GM23338 (cell line): Measurements from ENCODE around the gene ANXA6. TPM values are rescaled to one million over a fixed set of nuclear protein-coding genes. Genes with fewer than 3 reads are reported as not detected.
A peak's percentile ranks its signal among the peaks of the same experiment; 100 is the strongest.

Experiments
- ATAC-seq: fragments of 200-7000 bp; cut with Tn5 transposase; 3 replicates; pipeline ENCODE4 v1.9.1; 2020
- DNase-seq: peaks from one replicate; pipeline ENCODE4 v3.0.0-alpha.2; 2015; ENCODE audit warnings: low spot score
- H2AFZ ChIP-seq: fragments of 200-600 bp; sonication (generic); 2 replicates; pipeline ENCODE4 v1.8.0; 2016; ENCODE audit warnings: antibody characterized with exemption, mild to moderate bottlenecking, moderate library complexity
- H3F3A ChIP-seq: fragments of 200-600 bp; sonication (generic); replicated peaks from 2 replicates; pipeline ENCODE4 v1.8.0; 2017; ENCODE audit warnings: antibody characterized with exemption, mixed run types, low read depth
- H3K27ac ChIP-seq: fragments of 200-600 bp; sonication (generic); 2 replicates; pipeline ENCODE4 v1.6.1; 2016; ENCODE audit warnings: low read depth
- H3K27me3 ChIP-seq: fragments of 200-600 bp; sonication (generic); 2 replicates; pipeline ENCODE4 v1.8.0; 2016; ENCODE audit warnings: mild to moderate bottlenecking, mixed run types, moderate library complexity; ENCODE audit not compliant: insufficient read depth
- H3K36me3 ChIP-seq: fragments of 200-600 bp; sonication (generic); 2 replicates; pipeline ENCODE4 v1.8.0; 2016; ENCODE audit warnings: mild to moderate bottlenecking; ENCODE audit not compliant: insufficient read depth
- H3K4me1 ChIP-seq: fragments of 200-600 bp; sonication (generic); 2 replicates; pipeline ENCODE4 v1.8.0; 2016; ENCODE audit warnings: mild to moderate bottlenecking, moderate library complexity; ENCODE audit not compliant: insufficient read depth
- H3K4me2 ChIP-seq: fragments of 200-600 bp; sonication (generic); 2 replicates; pipeline ENCODE4 v1.7.1; 2017; ENCODE audit warnings: mixed run types
- H3K4me3 ChIP-seq: fragments of 200-600 bp; sonication (generic); 2 replicates; pipeline ENCODE4 v1.6.1; 2016; ENCODE audit warnings: mixed run types
- H3K79me2 ChIP-seq: fragments of 200-600 bp; sonication (generic); replicated peaks from 2 replicates; pipeline ENCODE4 v1.8.0; 2017; ENCODE audit warnings: mild to moderate bottlenecking; ENCODE audit not compliant: insufficient read depth
- H3K9me2 ChIP-seq: fragments of 200-600 bp; sonication (generic); 2 replicates; pipeline ENCODE4 v1.8.0; 2017; ENCODE audit not compliant: insufficient read depth
- H4K20me1 ChIP-seq: fragments of 200-600 bp; sonication (generic); replicated peaks from 2 replicates; pipeline ENCODE4 v1.8.0; 2017; ENCODE audit warnings: mild to moderate bottlenecking; ENCODE audit not compliant: insufficient read depth
- H3K27ac Mint-ChIP-seq: 2 replicates; pipeline ENCODE4 v1.8.0; 2020; ENCODE audit warnings: inconsistent platforms, mild to moderate bottlenecking, moderate library complexity, mixed read lengths
- H3K27me3 Mint-ChIP-seq: 3 replicates; pipeline ENCODE4 v1.8.0; 2022; ENCODE audit warnings: low read depth, mild to moderate bottlenecking, moderate library complexity, mixed read lengths, inconsistent platforms; ENCODE audit not compliant: insufficient read depth, poor library complexity
- H3K36me3 Mint-ChIP-seq: 3 replicates; pipeline ENCODE4 v1.8.0; 2021; ENCODE audit warnings: low read depth, mild to moderate bottlenecking, inconsistent platforms, moderate library complexity, mixed read lengths
- H3K4me1 Mint-ChIP-seq: 3 replicates; pipeline ENCODE4 v1.8.0; 2020; ENCODE audit warnings: mild to moderate bottlenecking, inconsistent platforms, mixed read lengths
- H3K4me3 Mint-ChIP-seq: 3 replicates; pipeline ENCODE4 v1.8.0; 2021; ENCODE audit warnings: moderate library complexity, mild to moderate bottlenecking, inconsistent platforms, mixed read lengths
- H3K9me3 Mint-ChIP-seq: 3 replicates; pipeline ENCODE4 v1.8.0; 2020; ENCODE audit warnings: moderate library complexity, mild to moderate bottlenecking, inconsistent platforms, mixed read lengths
- EZH2 ChIP-seq: fragments of 200-600 bp; sonication (generic); IDR thresholded peaks from one replicate; pipeline ENCODE4 v1.8.0; 2017; ENCODE audit warnings: antibody characterized with exemption, mild to moderate bottlenecking, low read depth; ENCODE audit not compliant: unreplicated experiment
- EZH2phosphoT487 ChIP-seq: fragments of 200-600 bp; sonication (generic); IDR thresholded peaks from one replicate; pipeline ENCODE4 v1.8.1; 2018; ENCODE audit warnings: antibody characterized with exemption; ENCODE audit not compliant: unreplicated experiment
- JUNB ChIP-seq: IDR thresholded peaks from one replicate; pipeline ENCODE4 v1.6.1; 2016; ENCODE audit warnings: antibody characterized with exemption; ENCODE audit not compliant: unreplicated experiment
- NANOG ChIP-seq: IDR thresholded peaks from 2 replicates; pipeline ENCODE4 v1.6.1; 2016; ENCODE audit warnings: antibody characterized with exemption, borderline replicate concordance
- POLR2AphosphoS5 ChIP-seq: IDR thresholded peaks from 2 replicates; pipeline ENCODE4 v1.6.1; 2016; ENCODE audit warnings: antibody characterized with exemption, low read depth
- polyA plus RNA-seq: library from polyadenylated mRNA; unstranded; fragments of >200 nt; fragmentation: Nextera tagmentation; extraction: Ambion mirVana; gene quantifications from 2 replicates; pipeline ENCODE4 v1.2.1, GENCODE V29; 2016
- total RNA-seq: library from RNA; depleted of rRNA; stranded (reverse); fragments of >200 nt; shearing (Covaris generic); gene quantifications from 2 replicates; pipeline ENCODE4 v1.2.3, GENCODE V29; 2014
- TF ChIP-seq, protein P1 (sequence below): fragments of 250-450 bp; sonication (Bioruptor Pico); IDR thresholded peaks from 2 replicates; pipeline ENCODE4 v1.5.0; 2020; ENCODE audit warnings: mild to moderate bottlenecking, moderate library complexity
- TF ChIP-seq, protein P2 (sequence below), 2 experiments: fragments of 200-600 bp in 1 of 2; sonication (generic) in 1 of 2; conservative IDR thresholded peaks; 2 replicates each; pipeline versions ENCODE4 v1.5.1 to v1.6.1; 2016 to 2017; ENCODE audit warnings: antibody characterized with exemption in 2 of 2, low read depth in 2 of 2, mild to moderate bottlenecking in 2 of 2, moderate library complexity in 1 of 2
- TF ChIP-seq, protein P3 (sequence below): IDR thresholded peaks from 2 replicates; pipeline ENCODE4 v1.6.1; 2016; ENCODE audit warnings: antibody characterized with exemption

ANXA6 gene
- total and polyA plus RNA-seq, 2 experiments from 2014 or later, result 26.5 to 110 TPM

DNA sequence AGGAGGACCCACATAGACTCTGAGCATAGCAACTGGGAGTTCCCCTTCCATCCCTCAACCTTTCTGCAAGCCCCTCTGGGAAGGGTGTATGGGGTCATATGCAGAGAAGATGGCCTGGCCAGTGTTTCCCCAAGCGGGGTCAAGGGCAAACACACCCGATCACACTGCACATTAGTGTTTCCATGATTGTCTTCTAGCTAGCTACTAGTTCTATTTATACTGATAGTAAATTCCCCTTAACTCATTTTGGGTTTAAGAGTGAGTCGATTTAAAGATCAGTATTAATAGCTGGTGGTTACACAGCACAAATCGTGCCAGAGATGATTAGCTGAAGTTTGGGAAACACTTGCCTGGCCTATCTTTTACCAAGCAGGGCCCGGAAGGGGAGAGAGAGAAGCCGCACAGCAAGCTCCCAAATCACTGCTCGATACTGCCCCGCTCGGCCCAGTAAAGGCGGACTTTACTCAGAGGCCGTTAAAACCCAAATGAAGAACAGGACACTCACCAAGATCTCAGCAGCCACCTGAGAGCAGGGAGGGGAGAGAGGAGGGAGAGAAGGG, 47.4 kb downstream of the ANXA6 start (continued):
- TF ChIP-seq, protein P1, sequence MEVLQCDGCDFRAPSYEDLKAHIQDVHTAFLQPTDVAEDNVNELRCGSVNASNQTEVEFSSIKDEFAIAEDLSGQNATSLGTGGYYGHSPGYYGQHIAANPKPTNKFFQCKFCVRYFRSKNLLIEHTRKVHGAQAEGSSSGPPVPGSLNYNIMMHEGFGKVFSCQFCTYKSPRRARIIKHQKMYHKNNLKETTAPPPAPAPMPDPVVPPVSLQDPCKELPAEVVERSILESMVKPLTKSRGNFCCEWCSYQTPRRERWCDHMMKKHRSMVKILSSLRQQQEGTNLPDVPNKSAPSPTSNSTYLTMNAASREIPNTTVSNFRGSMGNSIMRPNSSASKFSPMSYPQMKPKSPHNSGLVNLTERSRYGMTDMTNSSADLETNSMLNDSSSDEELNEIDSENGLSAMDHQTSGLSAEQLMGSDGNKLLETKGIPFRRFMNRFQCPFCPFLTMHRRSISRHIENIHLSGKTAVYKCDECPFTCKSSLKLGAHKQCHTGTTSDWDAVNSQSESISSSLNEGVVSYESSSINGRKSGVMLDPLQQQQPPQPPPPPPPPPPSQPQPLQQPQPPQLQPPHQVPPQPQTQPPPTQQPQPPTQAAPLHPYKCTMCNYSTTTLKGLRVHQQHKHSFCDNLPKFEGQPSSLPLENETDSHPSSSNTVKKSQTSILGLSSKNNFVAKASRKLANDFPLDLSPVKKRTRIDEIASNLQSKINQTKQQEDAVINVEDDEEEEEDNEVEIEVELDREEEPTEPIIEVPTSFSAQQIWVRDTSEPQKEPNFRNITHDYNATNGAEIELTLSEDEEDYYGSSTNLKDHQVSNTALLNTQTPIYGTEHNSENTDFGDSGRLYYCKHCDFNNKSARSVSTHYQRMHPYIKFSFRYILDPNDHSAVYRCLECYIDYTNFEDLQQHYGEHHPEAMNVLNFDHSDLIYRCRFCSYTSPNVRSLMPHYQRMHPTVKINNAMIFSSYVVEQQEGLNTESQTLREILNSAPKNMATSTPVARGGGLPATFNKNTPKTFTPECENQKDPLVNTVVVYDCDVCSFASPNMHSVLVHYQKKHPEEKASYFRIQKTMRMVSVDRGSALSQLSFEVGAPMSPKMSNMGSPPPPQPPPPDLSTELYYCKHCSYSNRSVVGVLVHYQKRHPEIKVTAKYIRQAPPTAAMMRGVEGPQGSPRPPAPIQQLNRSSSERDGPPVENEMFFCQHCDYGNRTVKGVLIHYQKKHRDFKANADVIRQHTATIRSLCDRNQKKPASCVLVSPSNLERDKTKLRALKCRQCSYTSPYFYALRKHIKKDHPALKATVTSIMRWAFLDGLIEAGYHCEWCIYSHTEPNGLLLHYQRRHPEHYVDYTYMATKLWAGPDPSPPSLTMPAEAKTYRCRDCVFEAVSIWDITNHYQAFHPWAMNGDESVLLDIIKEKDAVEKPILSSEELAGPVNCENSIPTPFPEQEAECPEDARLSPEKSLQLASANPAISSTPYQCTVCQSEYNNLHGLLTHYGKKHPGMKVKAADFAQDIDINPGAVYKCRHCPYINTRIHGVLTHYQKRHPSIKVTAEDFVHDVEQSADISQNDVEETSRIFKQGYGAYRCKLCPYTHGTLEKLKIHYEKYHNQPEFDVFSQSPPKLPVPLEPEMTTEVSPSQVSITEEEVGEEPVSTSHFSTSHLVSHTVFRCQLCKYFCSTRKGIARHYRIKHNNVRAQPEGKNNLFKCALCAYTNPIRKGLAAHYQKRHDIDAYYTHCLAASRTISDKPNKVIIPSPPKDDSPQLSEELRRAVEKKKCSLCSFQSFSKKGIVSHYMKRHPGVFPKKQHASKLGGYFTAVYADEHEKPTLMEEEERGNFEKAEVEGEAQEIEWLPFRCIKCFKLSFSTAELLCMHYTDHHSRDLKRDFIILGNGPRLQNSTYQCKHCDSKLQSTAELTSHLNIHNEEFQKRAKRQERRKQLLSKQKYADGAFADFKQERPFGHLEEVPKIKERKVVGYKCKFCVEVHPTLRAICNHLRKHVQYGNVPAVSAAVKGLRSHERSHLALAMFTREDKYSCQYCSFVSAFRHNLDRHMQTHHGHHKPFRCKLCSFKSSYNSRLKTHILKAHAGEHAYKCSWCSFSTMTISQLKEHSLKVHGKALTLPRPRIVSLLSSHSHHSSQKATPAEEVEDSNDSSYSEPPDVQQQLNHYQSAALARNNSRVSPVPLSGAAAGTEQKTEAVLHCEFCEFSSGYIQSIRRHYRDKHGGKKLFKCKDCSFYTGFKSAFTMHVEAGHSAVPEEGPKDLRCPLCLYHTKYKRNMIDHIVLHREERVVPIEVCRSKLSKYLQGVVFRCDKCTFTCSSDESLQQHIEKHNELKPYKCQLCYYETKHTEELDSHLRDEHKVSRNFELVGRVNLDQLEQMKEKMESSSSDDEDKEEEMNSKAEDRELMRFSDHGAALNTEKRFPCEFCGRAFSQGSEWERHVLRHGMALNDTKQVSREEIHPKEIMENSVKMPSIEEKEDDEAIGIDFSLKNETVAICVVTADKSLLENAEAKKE (CRISPR knock-in tag), result no peak
- TF ChIP-seq POLR2AphosphoS5, result no peak
- TF ChIP-seq, protein P2, sequence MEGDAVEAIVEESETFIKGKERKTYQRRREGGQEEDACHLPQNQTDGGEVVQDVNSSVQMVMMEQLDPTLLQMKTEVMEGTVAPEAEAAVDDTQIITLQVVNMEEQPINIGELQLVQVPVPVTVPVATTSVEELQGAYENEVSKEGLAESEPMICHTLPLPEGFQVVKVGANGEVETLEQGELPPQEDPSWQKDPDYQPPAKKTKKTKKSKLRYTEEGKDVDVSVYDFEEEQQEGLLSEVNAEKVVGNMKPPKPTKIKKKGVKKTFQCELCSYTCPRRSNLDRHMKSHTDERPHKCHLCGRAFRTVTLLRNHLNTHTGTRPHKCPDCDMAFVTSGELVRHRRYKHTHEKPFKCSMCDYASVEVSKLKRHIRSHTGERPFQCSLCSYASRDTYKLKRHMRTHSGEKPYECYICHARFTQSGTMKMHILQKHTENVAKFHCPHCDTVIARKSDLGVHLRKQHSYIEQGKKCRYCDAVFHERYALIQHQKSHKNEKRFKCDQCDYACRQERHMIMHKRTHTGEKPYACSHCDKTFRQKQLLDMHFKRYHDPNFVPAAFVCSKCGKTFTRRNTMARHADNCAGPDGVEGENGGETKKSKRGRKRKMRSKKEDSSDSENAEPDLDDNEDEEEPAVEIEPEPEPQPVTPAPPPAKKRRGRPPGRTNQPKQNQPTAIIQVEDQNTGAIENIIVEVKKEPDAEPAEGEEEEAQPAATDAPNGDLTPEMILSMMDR (conservative IDR thresholded peaks at IDR 0.05; ENCODE audit: low read depth in 2 of 2), result no peak

DNA sequence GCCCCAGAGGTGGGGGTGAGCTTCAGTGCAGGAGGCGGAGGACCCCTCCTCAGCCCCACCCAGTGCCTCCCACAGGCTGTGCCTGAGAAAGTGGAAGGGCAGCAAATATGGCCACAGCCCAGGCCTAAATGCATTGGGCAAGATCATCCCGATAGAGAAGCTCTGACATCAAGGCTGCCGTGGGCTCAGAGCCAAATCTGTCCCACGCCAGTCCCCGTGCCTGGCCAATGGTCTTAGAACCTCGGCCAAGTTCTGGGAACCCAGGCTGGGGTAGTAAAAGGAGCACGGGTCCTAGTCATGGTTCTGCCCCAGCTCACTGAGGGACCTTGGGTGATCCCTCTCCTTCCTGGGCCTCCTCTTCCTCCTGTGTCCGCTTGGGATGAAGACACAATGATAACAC, 49.0 kb downstream of the ANXA6 start:
- Histone ChIP-seq H3K27ac (0 out of 2 replicates have a peak overlapping the region, but pooled peaks have one; percentile 19), H3K4me3 (no peak overlapping the region), H3K36me3 (no peaks in the 10 kb centered on the region), H3F3A (no peaks in the 10 kb centered on the region), H3K79me2 (no peaks in the 10 kb centered on the region), H3K9me2 (no peaks in the 10 kb centered on the region), H2AFZ (no peak overlapping the region), H4K20me1 (no peaks in the 10 kb centered on the region), H3K4me1 (no peaks in the 10 kb centered on the region), H3K27me3 (no peaks in the 10 kb centered on the region), H3K4me2 (no peak overlapping the region)
- Mint-ChIP-seq H3K4me1 (no peaks in the 10 kb centered on the region), H3K4me3 (no peak overlapping the region), H3K27me3 (peaks cover 5% of the 10 kb centered on the region), H3K27ac (no peak overlapping the region), H3K36me3 (peaks cover 11% of the 10 kb centered on the region), H3K9me3 (no peaks in the 10 kb centered on the region)
- DNase-seq (no peak), ATAC-seq (no peak)
- TF ChIP-seq, protein P3, sequence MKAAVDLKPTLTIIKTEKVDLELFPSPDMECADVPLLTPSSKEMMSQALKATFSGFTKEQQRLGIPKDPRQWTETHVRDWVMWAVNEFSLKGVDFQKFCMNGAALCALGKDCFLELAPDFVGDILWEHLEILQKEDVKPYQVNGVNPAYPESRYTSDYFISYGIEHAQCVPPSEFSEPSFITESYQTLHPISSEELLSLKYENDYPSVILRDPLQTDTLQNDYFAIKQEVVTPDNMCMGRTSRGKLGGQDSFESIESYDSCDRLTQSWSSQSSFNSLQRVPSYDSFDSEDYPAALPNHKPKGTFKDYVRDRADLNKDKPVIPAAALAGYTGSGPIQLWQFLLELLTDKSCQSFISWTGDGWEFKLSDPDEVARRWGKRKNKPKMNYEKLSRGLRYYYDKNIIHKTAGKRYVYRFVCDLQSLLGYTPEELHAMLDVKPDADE, result no peak
- no peak for TF ChIP-seq EZH2phosphoT487
- no peak for TF ChIP-seq EZH2
- TF ChIP-seq JUNB, result no peak
- TF ChIP-seq NANOG, result no peak
